Keratinocyte (primary cell): ENCODE measurements around the gene TRIP6. TPM values are rescaled to one million over a fixed set of nuclear protein-coding genes. Genes with fewer than 3 reads are reported as not detected.
A peak's percentile ranks its signal among the peaks of the same experiment; 100 is the strongest.

ENCODE experiments used
- DNase-seq: peaks from one replicate; pipeline ENCODE4 v3.0.0-alpha.2; 2011; ENCODE audit warnings: low read depth, missing footprints, low spot score
- FAIRE-seq: peaks from 2 replicates; lab custom pipeline; 2011; peaks lifted over from hg19 to GRCh38; lab: Jason Lieb, UNC
- H2AFZ ChIP-seq: 2 replicates; pipeline ENCODE4 v1.6.0; 2012; ENCODE audit warnings: low read length, control low read depth, inconsistent platforms; ENCODE audit not compliant: control insufficient read depth
- H3K27ac ChIP-seq: 2 replicates; pipeline ENCODE4 v1.5.1; 2011; ENCODE audit warnings: low read length; ENCODE audit not compliant: control insufficient read depth, insufficient read depth
- H3K27me3 ChIP-seq: 3 replicates; pipeline ENCODE4 v1.6.0; 2011; ENCODE audit warnings: low read length; ENCODE audit not compliant: control insufficient read depth, insufficient read depth; ENCODE audit errors: extremely low read depth
- H3K36me3 ChIP-seq, 2 experiments: 2 replicates in 1 of 2; 3 replicates in 1 of 2; pipeline ENCODE4 v1.5.1; 2011; ENCODE audit warnings: low read length in 2 of 2, mild to moderate bottlenecking in 1 of 2; ENCODE audit not compliant: control insufficient read depth in 2 of 2, insufficient read depth in 2 of 2; ENCODE audit errors: extremely low read depth in 1 of 2
- H3K4me1 ChIP-seq: 3 replicates; pipeline ENCODE4 v1.5.1; 2011; ENCODE audit warnings: low read length; ENCODE audit not compliant: control insufficient read depth, insufficient read depth; ENCODE audit errors: extremely low read depth
- H3K4me2 ChIP-seq: 3 replicates; pipeline ENCODE4 v1.6.0; 2011; ENCODE audit warnings: low read depth, low read length; ENCODE audit not compliant: control insufficient read depth, insufficient read depth; ENCODE audit errors: extremely low read depth
- H3K4me3 ChIP-seq, 3 experiments: fragments of 200-600 bp in 1 of 3; sonication (generic) in 1 of 3; 2 replicates in 2 of 3; 3 replicates in 1 of 3; pipeline ENCODE4 v1.5.1; 2011 to 2016; ENCODE audit warnings: low read length in 3 of 3, mild to moderate bottlenecking in 3 of 3, control low read depth in 2 of 3, inconsistent platforms in 1 of 3, low read depth in 1 of 3, mixed read lengths in 1 of 3, mixed run types in 1 of 3, moderate library complexity in 1 of 3; ENCODE audit not compliant: control insufficient read depth in 2 of 3, insufficient read depth in 2 of 3; ENCODE audit errors: extremely low read depth in 1 of 3
- H3K79me2 ChIP-seq: 2 replicates; pipeline ENCODE4 v1.6.0; 2012; ENCODE audit warnings: low read length; ENCODE audit not compliant: control insufficient read depth, insufficient read depth
- H3K9ac ChIP-seq: 3 replicates; pipeline ENCODE4 v1.6.0; 2011; ENCODE audit warnings: low read length; ENCODE audit not compliant: control insufficient read depth, insufficient read depth; ENCODE audit errors: extremely low read depth
- H3K9me1 ChIP-seq: 3 replicates; pipeline ENCODE4 v1.6.0; 2011; ENCODE audit warnings: low read length; ENCODE audit not compliant: control insufficient read depth, insufficient read depth; ENCODE audit errors: extremely low read depth
- H3K9me3 ChIP-seq: 2 replicates; pipeline ENCODE4 v1.5.1; 2012; ENCODE audit warnings: low read depth, low read length; ENCODE audit not compliant: control insufficient read depth
- H4K20me1 ChIP-seq: 3 replicates; pipeline ENCODE4 v1.6.0; 2011; ENCODE audit warnings: low read length; ENCODE audit not compliant: control insufficient read depth, insufficient read depth; ENCODE audit errors: extremely low read depth
- EZH2 ChIP-seq: IDR thresholded peaks from one replicate; pipeline ENCODE4 v1.6.1; 2012; ENCODE audit warnings: inconsistent platforms, mild to moderate bottlenecking, low read length, moderate library complexity
- dilution Hi-C: fragments of 300-500 bp; cut with MboI; formaldehyde crosslinking; loops from one replicate; pipeline ENCODE4 v1.7.0; 2020; ENCODE audit warnings: low sequenced_read_pairs; ENCODE audit not compliant: extremely low pct_ligation_motif_present
- polyA plus RNA-seq, 5 experiments: library from polyadenylated mRNA; depleted of rRNA in 3 of 5; stranded (reverse) in 3 of 5; stranded (forward) in 1 of 5; unstranded in 1 of 5; fragments of >200 nt; gene quantifications; 1 replicate in 1 of 5; 2 replicates in 3 of 5; 3 replicates in 1 of 5; pipeline versions ENCODE4 v1.2.1 to v1.2.3, GENCODE V29; 2011 to 2012; ENCODE audit warnings: missing spikeins in 2 of 5, low read depth in 1 of 5, low replicate concordance in 1 of 5
- TF ChIP-seq, protein P1 (sequence below), 3 experiments: IDR thresholded peaks in 1 of 3; conservative IDR thresholded peaks in 1 of 3; optimal IDR thresholded peaks in 1 of 3; 2 replicates in 2 of 3; 3 replicates in 1 of 3; pipeline versions ENCODE3 to v1.5.1; 2011; ENCODE audit warnings: low read length in 3 of 3, mild to moderate bottlenecking in 3 of 3, moderate library complexity in 2 of 3, control low read depth in 1 of 3, inconsistent platforms in 1 of 3; ENCODE audit not compliant: insufficient read depth in 2 of 3; ENCODE audit errors: extremely low read depth in 1 of 3

The TRIP6 gene
- polyA plus RNA-seq, 1 donor (not counting 4 experiments of a cell fraction or from before 2014, with no cell fraction given), result 83.8 TPM

DNA sequence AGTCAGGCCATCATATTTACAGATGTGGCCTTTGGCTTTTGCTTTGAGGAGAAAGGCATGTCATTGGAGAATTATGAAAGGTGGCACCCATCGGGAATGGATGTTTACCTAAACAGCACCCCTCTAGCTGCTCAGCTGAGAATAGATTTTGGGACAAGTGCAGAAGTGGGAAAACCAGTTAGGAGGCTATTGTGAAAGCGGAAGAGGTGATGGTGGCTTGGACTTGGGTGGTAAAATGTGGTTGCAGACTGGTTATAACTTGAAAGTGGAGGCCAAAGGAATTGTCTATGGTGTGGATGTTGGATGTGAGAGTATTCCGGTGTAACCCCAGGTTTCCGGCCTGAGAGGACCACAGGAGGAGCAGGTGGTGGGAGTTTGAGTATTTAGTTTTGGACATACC, 19.8 kb upstream of the TRIP6 start:
- H4K20me1 ChIP-seq, result no peaks in the 10 kb centered on the region
- no peaks in the 10 kb centered on the region for H3K9me3 ChIP-seq
- H3K4me3 ChIP-seq, result no peak overlapping the region
- dilution Hi-C loops, result loop anchor here (10.0 kb wide), 1 partner anchor 133 kb away; no protein-coding TSS in a partner anchor
- no peak overlapping the region for H3K27ac ChIP-seq
- H2AFZ ChIP-seq, result no peak overlapping the region
- no peak overlapping the region for H3K9ac ChIP-seq
- peaks cover 9% of the 10 kb centered on the region for H3K4me1 ChIP-seq
- no peaks in the 10 kb centered on the region for H3K36me3 ChIP-seq
- DNase-seq (no peak), FAIRE-seq (no peak)
- no peaks in the 10 kb centered on the region for H3K79me2 ChIP-seq
- H3K9me1 ChIP-seq, result no peaks in the 10 kb centered on the region
- TF ChIP-seq, protein P1, sequence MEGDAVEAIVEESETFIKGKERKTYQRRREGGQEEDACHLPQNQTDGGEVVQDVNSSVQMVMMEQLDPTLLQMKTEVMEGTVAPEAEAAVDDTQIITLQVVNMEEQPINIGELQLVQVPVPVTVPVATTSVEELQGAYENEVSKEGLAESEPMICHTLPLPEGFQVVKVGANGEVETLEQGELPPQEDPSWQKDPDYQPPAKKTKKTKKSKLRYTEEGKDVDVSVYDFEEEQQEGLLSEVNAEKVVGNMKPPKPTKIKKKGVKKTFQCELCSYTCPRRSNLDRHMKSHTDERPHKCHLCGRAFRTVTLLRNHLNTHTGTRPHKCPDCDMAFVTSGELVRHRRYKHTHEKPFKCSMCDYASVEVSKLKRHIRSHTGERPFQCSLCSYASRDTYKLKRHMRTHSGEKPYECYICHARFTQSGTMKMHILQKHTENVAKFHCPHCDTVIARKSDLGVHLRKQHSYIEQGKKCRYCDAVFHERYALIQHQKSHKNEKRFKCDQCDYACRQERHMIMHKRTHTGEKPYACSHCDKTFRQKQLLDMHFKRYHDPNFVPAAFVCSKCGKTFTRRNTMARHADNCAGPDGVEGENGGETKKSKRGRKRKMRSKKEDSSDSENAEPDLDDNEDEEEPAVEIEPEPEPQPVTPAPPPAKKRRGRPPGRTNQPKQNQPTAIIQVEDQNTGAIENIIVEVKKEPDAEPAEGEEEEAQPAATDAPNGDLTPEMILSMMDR (optimal IDR thresholded peaks at IDR 0.05 in 1 of 3, IDR thresholded peaks at IDR 0.05 in 1 of 3, conservative IDR thresholded peaks at IDR 0.05 in 1 of 3; ENCODE audit: extremely low read depth in 1 of 3, insufficient read depth in 2 of 3, low read length in 3 of 3), result no peak
- no peak for TF ChIP-seq EZH2
- H3K4me2 ChIP-seq, result no peak overlapping the region
- H3K27me3 ChIP-seq, result no peaks in the 10 kb centered on the region

DNA sequence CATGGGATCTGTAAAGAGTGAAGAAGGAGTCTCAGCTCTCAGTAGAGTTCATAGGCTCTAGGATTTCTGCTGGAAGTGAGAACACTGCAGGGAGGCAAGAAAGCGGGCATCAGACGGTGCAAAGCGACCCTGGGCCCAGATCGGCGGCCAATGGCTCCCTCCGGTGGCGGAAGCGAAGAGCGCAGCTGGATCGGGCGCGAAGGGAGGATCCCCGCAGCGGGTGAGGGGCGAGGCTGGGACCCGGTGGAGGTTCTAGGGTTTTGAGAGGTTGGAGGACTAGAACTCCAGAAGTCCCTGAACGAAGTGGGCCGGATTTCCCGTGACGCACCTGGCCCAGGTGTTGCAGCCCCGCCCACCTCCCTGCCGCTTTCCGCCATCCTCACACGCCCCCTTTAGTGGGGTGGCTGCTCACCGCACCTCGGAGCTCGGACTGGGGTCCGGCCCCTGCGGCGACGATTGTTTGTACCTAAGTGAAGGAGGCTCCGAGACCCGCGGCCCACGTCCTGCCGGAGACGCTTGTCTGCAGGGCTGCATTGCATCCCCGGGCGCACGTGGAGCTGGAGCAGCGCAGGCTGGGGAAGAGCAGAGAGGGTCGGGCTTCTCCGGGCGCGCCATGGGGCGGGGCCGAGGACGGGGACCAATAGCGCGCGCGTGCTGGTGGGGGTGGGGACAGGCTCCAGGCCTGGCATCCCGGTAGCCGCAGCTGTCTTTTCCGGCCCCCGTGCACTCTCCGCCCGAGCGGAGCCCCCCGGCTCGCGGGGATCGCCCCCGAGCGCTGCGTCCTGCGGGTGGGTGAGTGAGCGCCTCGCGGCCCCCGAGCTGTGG, 14.9 kb upstream of the TRIP6 start, which contains the start of gene SLC12A9:
TSS of gene SLC12A9 (plus strand) at position 666 of the 825 bp plus-strand sequence. CDS start 1,485 bp downstream, outside the sequence.
- FAIRE-seq (peak; percentile 74), DNase-seq (no peak)
- Histone ChIP-seq H3K36me3 (peaks cover 3 to 4% of the 10 kb centered on the region in 2 experiments), H3K4me2 (peak within 1 kb of the TSS; percentile 75), H3K4me1 (peaks cover 13% of the 10 kb centered on the region), H3K27ac (peak within 1 kb of the TSS; percentile 40), H3K79me2 (peaks cover 25% of the 10 kb centered on the region), H3K9me3 (no peaks in the 10 kb centered on the region), H3K9me1 (no peaks in the 10 kb centered on the region), H2AFZ (peak within 1 kb of the TSS; percentile 93), H3K9ac (peak within 1 kb of the TSS; percentile 78), H4K20me1 (no peaks in the 10 kb centered on the region), H3K27me3 (no peaks in the 10 kb centered on the region), H3K4me3 (peak within 1 kb of the TSS; percentile 57 to 81 (median 67))
- dilution Hi-C loops, result no loop called here
- TF ChIP-seq EZH2, result no peak
- TF ChIP-seq, protein P1 (optimal IDR thresholded peaks at IDR 0.05 in 1 of 3, IDR thresholded peaks at IDR 0.05 in 1 of 3, conservative IDR thresholded peaks at IDR 0.05 in 1 of 3; ENCODE audit: extremely low read depth in 1 of 3, insufficient read depth in 2 of 3, low read length in 3 of 3), result peak; percentile 91 to 96 (median 94)
